ENCODE measurements around the gene BABAM1.
A peak's percentile ranks its signal among the peaks of the same experiment; 100 is the strongest.

BABAM1 gene

DNA sequence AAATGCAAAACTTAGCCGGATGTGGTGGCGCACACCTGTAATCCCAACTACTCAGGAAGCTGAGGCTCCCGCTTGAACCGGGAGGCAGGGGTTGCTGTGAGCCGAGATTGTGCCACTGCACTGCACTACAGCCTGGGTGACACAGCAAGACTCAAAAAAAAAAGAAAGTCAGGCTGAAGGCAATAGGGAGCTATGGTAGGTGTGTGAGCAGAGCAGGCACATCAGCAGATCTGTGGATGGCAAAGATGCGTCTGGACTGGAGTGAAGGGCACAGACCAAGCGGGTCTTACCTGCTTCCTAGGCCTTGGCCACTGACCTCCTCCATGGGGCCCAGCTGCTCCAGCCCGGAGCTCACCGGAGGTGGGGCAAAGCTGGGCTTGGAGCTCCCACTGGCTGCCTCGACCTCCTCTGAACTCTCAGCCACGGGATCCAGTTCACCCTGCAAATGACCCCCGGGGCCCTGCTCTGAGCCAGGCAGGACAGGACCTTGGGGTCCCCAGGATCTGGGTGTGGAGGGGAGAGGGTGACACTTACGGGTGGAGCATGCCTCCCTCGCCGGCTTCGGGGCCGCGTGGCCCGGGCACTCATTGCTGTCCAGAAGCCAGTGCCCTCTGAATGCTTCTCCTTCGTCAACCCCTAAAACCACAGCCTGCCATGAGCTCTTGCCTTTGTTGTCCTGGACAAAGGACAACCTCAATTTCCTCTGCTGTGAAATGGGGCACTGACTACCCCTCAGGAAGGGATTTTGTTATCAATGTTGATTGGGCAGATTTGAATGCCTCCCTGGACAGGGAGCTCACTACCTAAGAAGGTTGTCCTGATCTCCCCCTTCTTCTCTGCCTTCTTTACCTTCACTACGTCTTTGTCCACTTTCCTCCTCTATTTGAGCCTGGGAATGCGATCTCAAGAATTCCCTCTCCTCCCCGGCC is 3.3 kb upstream of the BABAM1 start:
- H2BK120ac ChIP-seq (ENCODE audit: low read depth, low read length): no peak overlapping the region
- no peak overlapping the region for H3K4me2 ChIP-seq (ENCODE audit: low read length)
- peak overlapping the region; percentile 61 for H3K9ac ChIP-seq (ENCODE audit: low read length)
- H3K36me3 ChIP-seq (ENCODE audit: control insufficient read depth, insufficient read depth, low read length): no peaks in the 10 kb centered on the region
- peaks cover 3% of the 10 kb centered on the region for H3K79me2 ChIP-seq (ENCODE audit: control insufficient read depth, insufficient read depth, low read length)
- peak overlapping the region; percentile 5 for H3K18ac ChIP-seq (ENCODE audit: low read length)
- peak overlapping the region; percentile 47 for H4K5ac ChIP-seq (ENCODE audit: low read length)
- WGBS (ENCODE audit: extremely low coverage, insufficient coverage, low lambda C conversion rate): no CpG with 5 or more reads among the region's 23 CpGs
- no peak overlapping the region for H4K8ac ChIP-seq (ENCODE audit: low read depth, low read length)
- H3K4ac ChIP-seq (ENCODE audit: low read depth, low read length): no peak overlapping the region
- H3K4me3 ChIP-seq (ENCODE audit: low read length): no peak overlapping the region
- no peak overlapping the region for H2BK15ac ChIP-seq (replicated peaks; ENCODE audit: low read depth)
- no peak overlapping the region for H2BK5ac ChIP-seq (ENCODE audit: low read length)
- H3K79me1 ChIP-seq (ENCODE audit: low read length): no peaks in the 10 kb centered on the region
- H3K27ac ChIP-seq (ENCODE audit: low read depth, low read length): no peak overlapping the region
- H2AK5ac ChIP-seq (ENCODE audit: low read length): peak overlapping the region; percentile 71
- no peak for DNase-seq
- H3K23ac ChIP-seq (ENCODE audit: low read length): no peak overlapping the region
- no peaks in the 10 kb centered on the region for H3K27me3 ChIP-seq (ENCODE audit: insufficient read depth, low read length, poor library complexity)
- H3K4me1 ChIP-seq (ENCODE audit: control insufficient read depth, low read depth, low read length): peaks cover 2% of the 10 kb centered on the region
- H3K56ac ChIP-seq (ENCODE audit: low read length): peak overlapping the region; percentile 81

DNA sequence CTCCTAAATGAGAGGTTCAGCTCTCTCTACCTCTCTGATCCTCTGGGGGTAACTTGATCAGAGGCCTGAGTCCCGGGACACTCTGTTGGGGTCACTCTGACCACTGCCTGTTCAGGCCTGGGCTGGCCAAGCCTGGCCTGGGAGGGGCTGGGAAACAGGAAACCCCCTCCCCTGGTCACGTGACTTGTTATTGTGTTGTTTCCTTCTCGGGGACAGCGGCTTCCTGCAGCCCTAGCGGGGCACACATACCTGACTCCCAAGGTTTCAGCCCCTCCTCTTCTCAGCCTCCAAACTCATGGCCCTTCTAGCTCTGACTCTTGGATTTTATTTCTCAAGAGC is 2.6 kb upstream of the BABAM1 start, which contains the start of gene USHBP1:
TSS of gene USHBP1 (minus strand) at position 105 of the 339 bp plus-strand sequence. CDS start 446 bp downstream, outside the sequence.
- no CpG with 5 or more reads among the region's 5 CpGs for WGBS (ENCODE audit: extremely low coverage, insufficient coverage, low lambda C conversion rate)
- H2BK120ac ChIP-seq (ENCODE audit: low read depth, low read length): no peak within 1 kb of the TSS
- no peaks in the 10 kb centered on the region for H3K79me1 ChIP-seq (ENCODE audit: low read length)
- peak; percentile 74 for DNase-seq
- no peak within 1 kb of the TSS for H3K4me3 ChIP-seq (ENCODE audit: low read length)
- H2BK5ac ChIP-seq (ENCODE audit: low read length): no peak within 1 kb of the TSS
- peak within 1 kb of the TSS; percentile 61 for H3K9ac ChIP-seq (ENCODE audit: low read length)
- H3K56ac ChIP-seq (ENCODE audit: low read length): peak within 1 kb of the TSS; percentile 81
- peak within 1 kb of the TSS; percentile 5 for H3K18ac ChIP-seq (ENCODE audit: low read length)
- H2BK15ac ChIP-seq (replicated peaks; ENCODE audit: low read depth): no peak within 1 kb of the TSS
- H4K8ac ChIP-seq (ENCODE audit: low read depth, low read length): no peak within 1 kb of the TSS
- H3K4me2 ChIP-seq (ENCODE audit: low read length): no peak within 1 kb of the TSS
- no peak within 1 kb of the TSS for H3K23ac ChIP-seq (ENCODE audit: low read length)
- H3K27ac ChIP-seq (ENCODE audit: low read depth, low read length): no peak within 1 kb of the TSS
- no peaks in the 10 kb centered on the region for H3K36me3 ChIP-seq (ENCODE audit: control insufficient read depth, insufficient read depth, low read length)
- peak within 1 kb of the TSS; percentile 47 for H4K5ac ChIP-seq (ENCODE audit: low read length)
- H3K4ac ChIP-seq (ENCODE audit: low read depth, low read length): peak within 1 kb of the TSS; percentile 28
- H3K4me1 ChIP-seq (ENCODE audit: control insufficient read depth, low read depth, low read length): peaks cover 2% of the 10 kb centered on the region
- peak within 1 kb of the TSS; percentile 71 for H2AK5ac ChIP-seq (ENCODE audit: low read length)
- peaks cover 3% of the 10 kb centered on the region for H3K79me2 ChIP-seq (ENCODE audit: control insufficient read depth, insufficient read depth, low read length)
- no peaks in the 10 kb centered on the region for H3K27me3 ChIP-seq (ENCODE audit: insufficient read depth, low read length, poor library complexity)

DNA sequence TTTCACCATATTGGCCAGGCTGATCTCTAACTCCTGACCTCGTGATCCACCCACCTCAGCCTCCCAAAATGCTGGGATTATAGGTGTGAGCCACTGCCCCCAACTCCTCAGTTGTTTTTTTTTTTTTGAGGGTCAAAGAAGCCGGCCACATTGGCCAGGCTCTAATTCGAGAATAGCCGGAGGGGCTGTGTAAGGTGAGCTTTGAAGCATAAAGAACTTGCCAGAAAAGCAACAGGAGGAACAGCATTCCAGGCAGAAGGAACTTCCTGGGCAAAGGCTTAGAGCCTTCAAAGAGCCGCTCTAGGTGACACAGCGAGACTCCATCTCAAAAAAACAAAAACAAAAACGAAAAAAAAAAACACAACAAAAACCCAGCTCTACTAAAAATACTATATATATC is 1.2 kb upstream of the BABAM1 start:
- H4K8ac ChIP-seq (ENCODE audit: low read depth, low read length): no peak overlapping the region
- H4K5ac ChIP-seq (ENCODE audit: low read length): no peak overlapping the region
- no peak overlapping the region for H3K56ac ChIP-seq (ENCODE audit: low read length)
- H3K79me1 ChIP-seq (ENCODE audit: low read length): no peaks in the 10 kb centered on the region
- H2AK5ac ChIP-seq (ENCODE audit: low read length): no peak overlapping the region
- H3K4ac ChIP-seq (ENCODE audit: low read depth, low read length): no peak overlapping the region
- no CpG with 5 or more reads among the region's 7 CpGs for WGBS (ENCODE audit: extremely low coverage, insufficient coverage, low lambda C conversion rate)
- no peak overlapping the region for H3K4me2 ChIP-seq (ENCODE audit: low read length)
- H3K36me3 ChIP-seq (ENCODE audit: control insufficient read depth, insufficient read depth, low read length): no peaks in the 10 kb centered on the region
- no peak overlapping the region for H2BK15ac ChIP-seq (replicated peaks; ENCODE audit: low read depth)
- no peak overlapping the region for H2BK5ac ChIP-seq (ENCODE audit: low read length)
- no peak overlapping the region for H2BK120ac ChIP-seq (ENCODE audit: low read depth, low read length)
- peaks cover 2% of the 10 kb centered on the region for H3K4me1 ChIP-seq (ENCODE audit: control insufficient read depth, low read depth, low read length)
- H3K9ac ChIP-seq (ENCODE audit: low read length): no peak overlapping the region
- no peak overlapping the region for H3K4me3 ChIP-seq (ENCODE audit: low read length)
- DNase-seq: no peak
- H3K27ac ChIP-seq (ENCODE audit: low read depth, low read length): no peak overlapping the region
- H3K23ac ChIP-seq (ENCODE audit: low read length): no peak overlapping the region
- H3K27me3 ChIP-seq (ENCODE audit: insufficient read depth, low read length, poor library complexity): no peaks in the 10 kb centered on the region
- peaks cover 3% of the 10 kb centered on the region for H3K79me2 ChIP-seq (ENCODE audit: control insufficient read depth, insufficient read depth, low read length)
- H3K18ac ChIP-seq (ENCODE audit: low read length): no peak overlapping the region

DNA sequence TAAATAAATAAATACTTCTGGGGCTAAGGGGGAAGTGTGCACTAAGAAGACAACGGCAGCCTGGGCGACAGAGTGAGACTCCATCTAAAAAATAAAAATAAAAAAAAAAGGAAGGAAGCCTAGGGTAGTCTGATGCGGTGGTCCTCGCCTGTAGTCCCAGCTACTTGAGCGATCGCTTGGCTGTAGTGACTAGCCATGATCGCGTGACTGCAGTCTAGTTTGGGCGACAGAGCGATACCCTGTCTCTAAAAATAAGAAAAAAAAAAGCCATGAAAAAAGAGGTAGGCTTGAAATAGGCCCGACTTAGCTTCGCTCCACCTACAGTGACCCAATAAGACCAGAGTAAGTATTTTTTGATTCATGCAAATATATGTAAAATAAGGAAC is 661 bp upstream of the BABAM1 start:
- Histone ChIP-seq H3K79me2 (ENCODE audit: control insufficient read depth, insufficient read depth, low read length) (peaks cover 3% of the 10 kb centered on the region), H3K23ac (ENCODE audit: low read length) (no peak overlapping the region), H4K5ac (ENCODE audit: low read length) (no peak overlapping the region), H3K4me2 (ENCODE audit: low read length) (no peak overlapping the region), H3K4ac (ENCODE audit: low read depth, low read length) (no peak overlapping the region), H2BK120ac (ENCODE audit: low read depth, low read length) (no peak overlapping the region), H3K4me3 (ENCODE audit: low read length) (no peak overlapping the region), H3K36me3 (ENCODE audit: control insufficient read depth, insufficient read depth, low read length) (peaks cover 3% of the 10 kb centered on the region), H3K27me3 (ENCODE audit: insufficient read depth, low read length, poor library complexity) (no peaks in the 10 kb centered on the region), H3K9ac (ENCODE audit: low read length) (no peak overlapping the region), H4K8ac (ENCODE audit: low read depth, low read length) (no peak overlapping the region), H2BK15ac (replicated peaks; ENCODE audit: low read depth) (no peak overlapping the region), H3K79me1 (ENCODE audit: low read length) (no peaks in the 10 kb centered on the region), H2BK5ac (ENCODE audit: low read length) (no peak overlapping the region), H3K56ac (ENCODE audit: low read length) (peak overlapping the region; percentile 15), H3K27ac (ENCODE audit: low read depth, low read length) (no peak overlapping the region), H3K18ac (ENCODE audit: low read length) (no peak overlapping the region), H2AK5ac (ENCODE audit: low read length) (no peak overlapping the region), H3K4me1 (ENCODE audit: control insufficient read depth, low read depth, low read length) (peaks cover 2% of the 10 kb centered on the region)
- DNase-seq: no peak
- no CpG with 5 or more reads among the region's 12 CpGs for WGBS (ENCODE audit: extremely low coverage, insufficient coverage, low lambda C conversion rate)

DNA sequence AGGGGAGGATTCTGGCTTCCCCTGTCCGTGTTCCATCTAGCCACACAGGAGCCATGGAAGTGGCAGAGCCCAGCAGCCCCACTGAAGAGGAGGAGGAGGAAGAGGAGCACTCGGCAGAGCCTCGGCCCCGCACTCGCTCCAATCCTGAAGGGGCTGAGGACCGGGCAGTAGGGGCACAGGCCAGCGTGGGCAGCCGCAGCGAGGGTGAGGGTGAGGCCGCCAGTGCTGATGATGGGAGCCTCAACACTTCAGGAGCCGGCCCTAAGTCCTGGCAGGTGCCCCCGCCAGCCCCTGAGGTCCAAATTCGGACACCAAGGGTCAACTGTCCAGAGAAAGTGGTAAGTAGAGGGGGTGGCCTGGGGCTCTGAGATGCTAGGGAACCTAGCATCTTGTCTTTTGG is 1.5 kb downstream of the BABAM1 start:
- Histone ChIP-seq H3K27me3 (ENCODE audit: insufficient read depth, low read length, poor library complexity) (no peaks in the 10 kb centered on the region), H2BK5ac (ENCODE audit: low read length) (no peak overlapping the region), H3K36me3 (ENCODE audit: control insufficient read depth, insufficient read depth, low read length) (peaks cover 8% of the 10 kb centered on the region), H2BK120ac (ENCODE audit: low read depth, low read length) (no peak overlapping the region), H3K79me2 (ENCODE audit: control insufficient read depth, insufficient read depth, low read length) (peaks cover 3% of the 10 kb centered on the region), H3K4me1 (ENCODE audit: control insufficient read depth, low read depth, low read length) (peaks cover 2% of the 10 kb centered on the region), H4K5ac (ENCODE audit: low read length) (no peak overlapping the region), H3K4me2 (ENCODE audit: low read length) (no peak overlapping the region), H3K4ac (ENCODE audit: low read depth, low read length) (no peak overlapping the region), H3K79me1 (ENCODE audit: low read length) (no peaks in the 10 kb centered on the region), H3K23ac (ENCODE audit: low read length) (no peak overlapping the region), H2AK5ac (ENCODE audit: low read length) (no peak overlapping the region), H3K18ac (ENCODE audit: low read length) (no peak overlapping the region), H3K4me3 (ENCODE audit: low read length) (no peak overlapping the region), H3K56ac (ENCODE audit: low read length) (no peak overlapping the region), H3K27ac (ENCODE audit: low read depth, low read length) (no peak overlapping the region), H3K9ac (ENCODE audit: low read length) (no peak overlapping the region), H4K8ac (ENCODE audit: low read depth, low read length) (no peak overlapping the region), H2BK15ac (replicated peaks; ENCODE audit: low read depth) (no peak overlapping the region)
- DNase-seq: no peak
- WGBS (ENCODE audit: extremely low coverage, insufficient coverage, low lambda C conversion rate): no CpG with 5 or more reads among the region's 13 CpGs
